ENCODE results near the gene FTSJ1. TPM values are rescaled to one million over a fixed set of nuclear protein-coding genes. Genes with fewer than 3 reads are reported as not detected.
"Not testable (repeated sequence)": the region's sequence is repeated elsewhere in the genome, so short reads cannot be mapped to it uniquely, and the experiment has no call there.

The FTSJ1 gene
- polyA plus RNA-seq, 3 donors, result 36.6 to 44.3 (median 40.4) TPM

DNA sequence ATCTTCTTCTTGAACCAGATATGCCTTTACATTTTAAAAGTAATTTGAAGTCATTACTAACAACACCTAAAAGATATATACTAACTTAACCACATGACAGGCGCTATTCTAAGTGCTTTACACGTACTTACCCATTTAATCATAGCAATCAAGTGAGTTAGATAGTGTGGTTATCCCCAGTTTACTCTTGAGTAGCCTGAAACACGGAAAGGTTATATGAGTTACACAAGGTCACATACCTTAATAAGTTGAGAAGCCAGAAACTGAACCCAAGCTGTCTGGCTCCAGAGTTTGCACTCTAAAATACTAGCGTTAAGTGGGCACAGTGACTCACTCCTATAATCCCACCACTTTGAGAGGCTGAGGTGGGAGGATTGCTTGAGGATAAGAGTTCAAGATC, 45.8 kb upstream of the FTSJ1 start:
- H3K9me3 ChIP-seq (replicated peaks in 1 of 2; ENCODE audit: control insufficient read depth in 1 of 2, insufficient read depth in 1 of 2, low read length in 2 of 2); H3K79me2 ChIP-seq (ENCODE audit: insufficient read depth, low read length); H3K36me3 Mint-ChIP-seq; H2AFZ ChIP-seq (ENCODE audit: insufficient read depth, low read depth, low read length, poor library complexity, severe bottlenecking); intact Hi-C loops (cut with micrococcal nuclease); H3K36me3 ChIP-seq (replicated peaks in 1 of 2; ENCODE audit: control insufficient read depth in 1 of 2, insufficient read depth in 2 of 2, low read length in 2 of 2); DNase-seq; H3K27me3 ChIP-seq (ENCODE audit: control insufficient read depth in 2 of 2, insufficient read depth in 2 of 2, low read length in 2 of 2); H4K20me1 ChIP-seq (ENCODE audit: insufficient read depth, low read length); H3K4me1 Mint-ChIP-seq; H3K4me3 ChIP-seq (replicated peaks in 1 of 3; ENCODE audit: low read depth in 2 of 3, low read length in 3 of 3); H3K4me3 Mint-ChIP-seq; H3K4me1 ChIP-seq (ENCODE audit: control insufficient read depth in 1 of 2, insufficient read depth in 2 of 2, low read length in 2 of 2); H3K9ac ChIP-seq (ENCODE audit: insufficient read depth, low read length, poor library complexity, severe bottlenecking); H3K27ac ChIP-seq (ENCODE audit: low read depth in 1 of 2, low read length in 2 of 2); H3K4me2 ChIP-seq (replicated peaks; ENCODE audit: extremely low read depth, low read length, poor library complexity, severe bottlenecking); H3K27ac Mint-ChIP-seq: not testable (repeated sequence)
- no CpG with 5 or more reads among the region's 4 CpGs for WGBS (ENCODE audit: insufficient coverage)
- H3K9me3 Mint-ChIP-seq, result peaks cover 4 to 24% (median 8%) of the 10 kb centered on the region in 7 donors
- H3K27me3 Mint-ChIP-seq (ENCODE audit: low read depth in 3 of 3), result peaks cover 0 to 10% (median 0%) of the 10 kb centered on the region in 3 donors

DNA sequence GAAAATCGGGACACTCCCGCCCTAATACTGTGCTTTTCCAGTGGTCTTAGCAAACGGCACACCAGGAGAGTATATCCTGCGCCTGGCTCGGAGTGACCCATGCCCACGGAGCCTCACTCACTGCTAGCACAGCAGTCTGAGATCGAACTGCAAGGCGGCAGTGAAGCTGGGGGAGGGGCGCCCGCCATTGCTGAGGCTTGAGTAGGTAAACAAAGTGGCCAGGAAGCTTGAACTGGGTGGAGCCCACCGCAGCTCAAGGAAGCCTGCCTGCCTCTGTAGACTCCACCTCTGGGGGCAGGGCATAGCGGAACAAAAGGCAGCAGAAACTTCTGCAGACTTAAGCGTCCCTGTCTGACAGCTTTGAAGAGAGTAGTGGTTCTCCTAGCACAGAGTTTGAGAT, 42.3 kb upstream of the FTSJ1 start:
- H3K36me3 Mint-ChIP-seq; H3K4me1 ChIP-seq (ENCODE audit: control insufficient read depth in 1 of 2, insufficient read depth in 2 of 2, low read length in 2 of 2); H2AFZ ChIP-seq (ENCODE audit: insufficient read depth, low read depth, low read length, poor library complexity, severe bottlenecking); H3K27ac Mint-ChIP-seq; H3K36me3 ChIP-seq (replicated peaks in 1 of 2; ENCODE audit: control insufficient read depth in 1 of 2, insufficient read depth in 2 of 2, low read length in 2 of 2); H3K27me3 ChIP-seq (ENCODE audit: control insufficient read depth in 2 of 2, insufficient read depth in 2 of 2, low read length in 2 of 2); H3K9ac ChIP-seq (ENCODE audit: insufficient read depth, low read length, poor library complexity, severe bottlenecking); H4K20me1 ChIP-seq (ENCODE audit: insufficient read depth, low read length); H3K4me2 ChIP-seq (replicated peaks; ENCODE audit: extremely low read depth, low read length, poor library complexity, severe bottlenecking); H3K79me2 ChIP-seq (ENCODE audit: insufficient read depth, low read length); H3K4me1 Mint-ChIP-seq; intact Hi-C loops (cut with micrococcal nuclease); DNase-seq; H3K4me3 ChIP-seq (replicated peaks in 1 of 3; ENCODE audit: low read depth in 2 of 3, low read length in 3 of 3); H3K9me3 ChIP-seq (replicated peaks in 1 of 2; ENCODE audit: control insufficient read depth in 1 of 2, insufficient read depth in 1 of 2, low read length in 2 of 2); H3K27ac ChIP-seq (ENCODE audit: low read depth in 1 of 2, low read length in 2 of 2); H3K4me3 Mint-ChIP-seq: not testable (repeated sequence)
- peaks cover 0 to 11% (median 0%) of the 10 kb centered on the region in 3 donors for H3K27me3 Mint-ChIP-seq (ENCODE audit: low read depth in 3 of 3)
- WGBS (ENCODE audit: insufficient coverage), result 100% methylated on average over 2 of the region's 13 CpGs
- peaks cover 5 to 25% (median 16%) of the 10 kb centered on the region in 7 donors for H3K9me3 Mint-ChIP-seq

DNA sequence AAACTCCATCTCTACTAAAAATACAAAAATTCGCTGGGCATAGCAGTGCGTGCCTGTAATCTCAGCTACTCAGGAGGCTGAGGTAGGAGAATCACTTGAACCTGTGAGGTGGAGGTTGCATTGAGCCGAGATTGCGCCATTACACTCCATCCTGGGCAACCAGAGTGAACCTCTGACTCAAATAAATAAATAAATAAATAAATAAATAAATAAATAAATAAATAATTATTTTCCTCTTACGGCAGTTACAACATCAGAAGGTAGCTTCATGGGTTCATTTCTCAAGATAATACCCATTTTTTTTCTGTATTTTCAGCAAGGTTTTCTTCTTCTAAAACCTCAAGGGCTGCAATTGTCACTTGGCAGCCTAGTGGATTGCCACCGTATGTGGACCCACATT, 28.8 kb upstream of the FTSJ1 start:
- H2AFZ ChIP-seq (ENCODE audit: insufficient read depth, low read depth, low read length, poor library complexity, severe bottlenecking); H3K79me2 ChIP-seq (ENCODE audit: insufficient read depth, low read length); DNase-seq; H3K27me3 ChIP-seq (ENCODE audit: control insufficient read depth in 2 of 2, insufficient read depth in 2 of 2, low read length in 2 of 2); H3K4me1 ChIP-seq (ENCODE audit: control insufficient read depth in 1 of 2, insufficient read depth in 2 of 2, low read length in 2 of 2); H3K36me3 ChIP-seq (replicated peaks in 1 of 2; ENCODE audit: control insufficient read depth in 1 of 2, insufficient read depth in 2 of 2, low read length in 2 of 2); H3K4me3 ChIP-seq (replicated peaks in 1 of 3; ENCODE audit: low read depth in 2 of 3, low read length in 3 of 3); H3K4me2 ChIP-seq (replicated peaks; ENCODE audit: extremely low read depth, low read length, poor library complexity, severe bottlenecking); H3K9ac ChIP-seq (ENCODE audit: insufficient read depth, low read length, poor library complexity, severe bottlenecking); H3K36me3 Mint-ChIP-seq; H3K9me3 ChIP-seq (replicated peaks in 1 of 2; ENCODE audit: control insufficient read depth in 1 of 2, insufficient read depth in 1 of 2, low read length in 2 of 2); H3K4me1 Mint-ChIP-seq; H3K4me3 Mint-ChIP-seq; intact Hi-C loops (cut with micrococcal nuclease); H3K9me3 Mint-ChIP-seq; H4K20me1 ChIP-seq (ENCODE audit: insufficient read depth, low read length); H3K27ac Mint-ChIP-seq; H3K27ac ChIP-seq (ENCODE audit: low read depth in 1 of 2, low read length in 2 of 2); H3K27me3 Mint-ChIP-seq (ENCODE audit: low read depth in 3 of 3): not testable (repeated sequence)
- WGBS (ENCODE audit: insufficient coverage), result no CpG with 5 or more reads among the region's 6 CpGs

All from CD14-positive monocyte (primary cell).